WTC11 (cell line): ENCODE measurements around the gene SDHAF1. TPM values are rescaled to one million over a fixed set of nuclear protein-coding genes. Genes with fewer than 3 reads are reported as not detected.

Experiments
- ATAC-seq: fragments of 200-7000 bp; cut with Tn5 transposase; 2 replicates; pipeline ENCODE4 v1.10.0; 2021; ENCODE audit warnings: mild to moderate bottlenecking, moderate library complexity
- CTCF ChIA-PET: fragments of 300-600 bp; sonication (Branson Sonifier 250); formaldehyde crosslinking; loops from one replicate; lab custom pipeline; 2021; ENCODE audit warnings: antibody characterized with exemption; lab: Charles Lee
- POLR2A ChIA-PET: fragments of 350-600 bp; sonication (Branson Sonifier 250); formaldehyde crosslinking; loops from one replicate; lab custom pipeline; 2021; ENCODE audit warnings: antibody characterized with exemption; lab: Charles Lee
- DNase-seq: peaks from one replicate; pipeline ENCODE4 v3.0.0; 2021; ENCODE audit warnings: low spot score
- H3K27ac Mint-ChIP-seq: 2 replicates; pipeline ENCODE4 v1.8.0; 2021; ENCODE audit warnings: mixed read lengths
- H3K27me3 Mint-ChIP-seq: 2 replicates; pipeline ENCODE4 v1.8.0; 2021; ENCODE audit warnings: low read depth, mild to moderate bottlenecking, moderate library complexity, mixed read lengths
- H3K36me3 Mint-ChIP-seq: 2 replicates; pipeline ENCODE4 v1.8.0; 2021; ENCODE audit warnings: mixed read lengths
- H3K4me1 Mint-ChIP-seq: 2 replicates; pipeline ENCODE4 v1.8.0; 2022; ENCODE audit warnings: mixed read lengths
- H3K4me3 Mint-ChIP-seq: 2 replicates; pipeline ENCODE4 v1.8.0; 2021; ENCODE audit warnings: mild to moderate bottlenecking, moderate library complexity, mixed read lengths
- H3K9me3 Mint-ChIP-seq: 2 replicates; pipeline ENCODE4 v1.8.0; 2021; ENCODE audit warnings: mixed read lengths
- ARID4B ChIP-seq: sonication (generic); formaldehyde crosslinking; IDR thresholded peaks from 2 replicates; pipeline ENCODE4 v1.8.0; 2023; ENCODE audit warnings: missing genetic modification reagents, mild to moderate bottlenecking, borderline replicate concordance
- ELF4 ChIP-seq: sonication (generic); formaldehyde crosslinking; IDR thresholded peaks from 2 replicates; pipeline ENCODE4 v1.8.1; 2022; ENCODE audit warnings: low read depth, mild to moderate bottlenecking, moderate library complexity, missing genetic modification reagents
- ESRRA ChIP-seq: sonication (generic); formaldehyde crosslinking; IDR thresholded peaks from 2 replicates; pipeline ENCODE4 v1.8.1; 2022; ENCODE audit warnings: mild to moderate bottlenecking, missing genetic modification reagents, borderline replicate concordance
- FOXJ3 ChIP-seq: sonication (generic); formaldehyde crosslinking; IDR thresholded peaks from 2 replicates; pipeline ENCODE4 v1.9.0; 2021; ENCODE audit warnings: missing genetic modification reagents, mild to moderate bottlenecking, borderline replicate concordance
- HMGA2 ChIP-seq: fragments of 250-450 bp; sonication (Bioruptor Pico); IDR thresholded peaks from 2 replicates; pipeline ENCODE4 v1.4.0; 2021; ENCODE audit warnings: mild to moderate bottlenecking, moderate library complexity
- IRF1 ChIP-seq: sonication (generic); formaldehyde crosslinking; IDR thresholded peaks from 2 replicates; pipeline ENCODE4 v1.8.0; 2023; ENCODE audit warnings: missing genetic modification reagents
- MAX ChIP-seq: sonication (generic); formaldehyde crosslinking; IDR thresholded peaks from 2 replicates; pipeline ENCODE4 v1.8.0; 2022; ENCODE audit warnings: mild to moderate bottlenecking, missing genetic modification reagents
- MXD4 ChIP-seq: fragments of 250-450 bp; sonication (Bioruptor Pico); IDR thresholded peaks from 2 replicates; pipeline ENCODE4 v1.8.0; 2021; ENCODE audit warnings: mild to moderate bottlenecking, moderate library complexity, borderline replicate concordance
- MYBL2 ChIP-seq: sonication (generic); formaldehyde crosslinking; IDR thresholded peaks from 2 replicates; pipeline ENCODE4 v1.8.1; 2023; ENCODE audit warnings: mild to moderate bottlenecking, moderate library complexity, missing genetic modification reagents
- NFYB ChIP-seq: sonication (generic); formaldehyde crosslinking; conservative IDR thresholded peaks from 2 replicates; pipeline ENCODE4 v1.8.0; 2022; ENCODE audit warnings: low read depth, missing genetic modification reagents
- PRDM15 ChIP-seq: sonication (generic); formaldehyde crosslinking; IDR thresholded peaks from 2 replicates; pipeline ENCODE4 v1.8.0; 2022; ENCODE audit warnings: missing genetic modification reagents
- SP1 ChIP-seq: sonication (generic); formaldehyde crosslinking; conservative IDR thresholded peaks from 2 replicates; pipeline ENCODE4 v1.8.1; 2022; ENCODE audit warnings: missing genetic modification reagents
- ZBTB43 ChIP-seq: sonication (generic); formaldehyde crosslinking; IDR thresholded peaks from 2 replicates; pipeline ENCODE4 v1.8.1; 2023; ENCODE audit warnings: mild to moderate bottlenecking, missing genetic modification reagents
- ZNF121 ChIP-seq: sonication (generic); formaldehyde crosslinking; IDR thresholded peaks from 2 replicates; pipeline ENCODE4 v1.8.0; 2023; ENCODE audit warnings: missing genetic modification reagents
- ZNF263 ChIP-seq: sonication (generic); formaldehyde crosslinking; IDR thresholded peaks from 2 replicates; pipeline ENCODE4 v1.8.1; 2022; ENCODE audit warnings: low read depth, mild to moderate bottlenecking, moderate library complexity, missing genetic modification reagents
- total RNA-seq: library from RNA; stranded (reverse); gene quantifications from 3 replicates; pipeline ENCODE4 v1.2.3, GENCODE V29; 2021

The SDHAF1 gene
- total RNA-seq, 1 experiment from 2014 or later = 20.8 TPM

GRCh38 chr19:36019061-36019670 is 24.2 kb downstream of the SDHAF1 start:
- Mint-ChIP-seq H3K9me3 (no peaks in the 10 kb centered on the region), H3K27ac (no peak overlapping the region), H3K27me3 (no peaks in the 10 kb centered on the region), H3K4me1 (peaks cover 11% of the 10 kb centered on the region), H3K4me3 (no peak overlapping the region), H3K36me3 (peaks cover 15% of the 10 kb centered on the region)
- TF ChIP-seq NFYB (no peak), PRDM15 (no peak), ZBTB43 (CRISPR knock-in tag) (no peak), MXD4 (CRISPR knock-in tag) (no peak), ESRRA (CRISPR knock-in tag) (no peak), ZNF263 (CRISPR knock-in tag) (no peak), IRF1 (CRISPR knock-in tag) (no peak), HMGA2 (no peak), ELF4 (CRISPR knock-in tag) (no peak), SP1 (CRISPR knock-in tag) (no peak), MAX (CRISPR knock-in tag) (no peak), MYBL2 (CRISPR knock-in tag) (no peak)
- ChIA-PET POLR2A (no interaction called here), CTCF (interaction anchor here (1.4 kb wide), 1 partner anchor 10 kb away, joined by 3 read pairs; the partner anchor contains the start of gene SYNE4)
- no peak for DNase-seq
- ATAC-seq = no peak

GRCh38 chr19:36023432-36023831 is 28.4 kb downstream of the SDHAF1 start:
- peaks cover 15% of the 10 kb centered on the region for H3K36me3 Mint-ChIP-seq
- no peaks in the 10 kb centered on the region for H3K4me1 Mint-ChIP-seq
- no peak for ATAC-seq
- H3K9me3 Mint-ChIP-seq = no peaks in the 10 kb centered on the region
- H3K4me3 Mint-ChIP-seq = no peak overlapping the region
- ChIA-PET POLR2A (no interaction called here), CTCF (no interaction called here)
- no peak for TF ChIP-seq ARID4B
- 0 out of 2 replicates have a peak, but pooled peaks have one; percentile 19 for TF ChIP-seq ZNF121
- TF ChIP-seq FOXJ3 (CRISPR knock-in tag) = no peak
- DNase-seq = no peak
- no peak overlapping the region for H3K27ac Mint-ChIP-seq
- H3K27me3 Mint-ChIP-seq = no peaks in the 10 kb centered on the region
